K562 (cell line): ENCODE results near the gene TIGD4. TPM values are rescaled to one million over a fixed set of nuclear protein-coding genes. Genes with fewer than 3 reads are reported as not detected.

Experiments
- ATAC-seq: fragments of 200-7000 bp; cut with Tn5 transposase; 3 replicates; pipeline ENCODE4 v1.9.1; 2020; ENCODE audit warnings: moderate library complexity
- BruUV-seq: library from RNA; stranded (reverse); fragments of 400-500 nt; replicated peaks from 2 replicates; lab custom pipeline; 2021; lab: Mats Ljungman, UMichigan
- CTCF ChIA-PET: fragments of 300-600 bp; formaldehyde crosslinking; extraction: SDS; loops from one replicate; lab custom pipeline; 2021; ENCODE audit warnings: low intra/inter-chr PET ratio; lab: Yijun Ruan, JAX
- POLR2A ChIA-PET: fragments of 300-600, 350-650 bp; sonication (Branson Sonifier 250); formaldehyde crosslinking; extraction: SDS; loops from one replicate; lab custom pipeline; 2021; ENCODE audit warnings: antibody characterized with exemption, inconsistent platforms; lab: Yijun Ruan, JAX
- DNase-seq, 4 experiments: peaks; one replicate each; pipeline versions ENCODE4 v3.0.0 to v3.0.0-alpha.2; 2011 to 2018; ENCODE audit warnings: low spot score in 3 of 4, mixed read lengths in 3 of 4; ENCODE audit errors: extremely low read depth in 1 of 4
- FAIRE-seq: peaks from 2 replicates; lab custom pipeline; 2011; peaks lifted over from hg19 to GRCh38; lab: Jason Lieb, UNC
- H2AFZ ChIP-seq: 2 replicates; pipeline ENCODE4 v1.6.0; 2011; ENCODE audit warnings: low read depth, low read length, control low read depth, inconsistent platforms
- H3K27ac ChIP-seq: fragments of 200-600 bp; 3 replicates; pipeline ENCODE4 v1.8.0; 2011; ENCODE audit warnings: low read depth, mild to moderate bottlenecking, control low read depth, inconsistent platforms, low read length, moderate library complexity, mixed read lengths; ENCODE audit errors: extremely low read depth
- H3K27me3 ChIP-seq, 2 experiments: fragments of 300-600 bp in 1 of 2; 2 replicates in 1 of 2; 3 replicates in 1 of 2; pipeline versions ENCODE4 v1.6.0 to v1.8.0; 2011; ENCODE audit warnings: inconsistent platforms in 2 of 2, low read length in 2 of 2, mild to moderate bottlenecking in 1 of 2, mixed read lengths in 1 of 2, moderate library complexity in 1 of 2; ENCODE audit not compliant: control insufficient read depth in 2 of 2, insufficient read depth in 2 of 2
- H3K36me3 ChIP-seq: fragments of 300-600 bp; 3 replicates; pipeline ENCODE4 v1.8.0; 2011; ENCODE audit warnings: mild to moderate bottlenecking, low read length, inconsistent platforms; ENCODE audit not compliant: control insufficient read depth, insufficient read depth
- H3K4me1 ChIP-seq, 2 experiments: fragments of 200-600 bp in 1 of 2; replicated peaks in 1 of 2; 2 replicates in 1 of 2; 3 replicates in 1 of 2; pipeline versions ENCODE4 v1.5.1 to v1.8.0; 2011; ENCODE audit warnings: inconsistent platforms in 2 of 2, low read length in 2 of 2, mild to moderate bottlenecking in 1 of 2, mixed read lengths in 1 of 2, moderate library complexity in 1 of 2; ENCODE audit not compliant: control insufficient read depth in 2 of 2, insufficient read depth in 2 of 2
- H3K4me2 ChIP-seq: 2 replicates; pipeline ENCODE4 v1.6.1; 2011; ENCODE audit warnings: low read length, control low read depth, inconsistent platforms, mixed read lengths; ENCODE audit not compliant: insufficient read depth
- H3K4me3 ChIP-seq: fragments of 200-600 bp; sonication (generic), shearing (Covaris generic); 2 replicates; pipeline ENCODE4 v1.5.1; 2016; ENCODE audit warnings: control low read depth, inconsistent platforms
- H3K79me2 ChIP-seq: fragments of 200-600 bp; 3 replicates; pipeline ENCODE4 v1.8.0; 2011; ENCODE audit warnings: low read length, inconsistent platforms; ENCODE audit not compliant: control insufficient read depth, insufficient read depth
- H3K9ac ChIP-seq, 2 experiments: 2 replicates each; pipeline versions ENCODE4 v1.6.0 to v1.6.1; 2011; ENCODE audit warnings: low read depth in 2 of 2, low read length in 2 of 2, control low read depth in 1 of 2, inconsistent platforms in 1 of 2, mild to moderate bottlenecking in 1 of 2, mixed read lengths in 1 of 2; ENCODE audit not compliant: insufficient read depth in 1 of 2
- H3K9me1 ChIP-seq: one replicate; pipeline ENCODE4 v1.6.0; 2011; ENCODE audit warnings: inconsistent platforms, mild to moderate bottlenecking, low read length, moderate library complexity; ENCODE audit not compliant: control insufficient read depth, insufficient read depth
- H3K9me3 ChIP-seq: replicated peaks from 2 replicates; pipeline ENCODE4 v1.5.1; 2011; ENCODE audit warnings: low read depth, low read length, inconsistent platforms; ENCODE audit not compliant: control insufficient read depth, insufficient read depth
- H4K20me1 ChIP-seq: replicated peaks from 2 replicates; pipeline ENCODE4 v1.6.1; 2011; ENCODE audit warnings: low read length, inconsistent platforms, mixed read lengths; ENCODE audit not compliant: control insufficient read depth, insufficient read depth
- FOXP1 ChIP-seq: sonication (generic); formaldehyde crosslinking; IDR thresholded peaks from 2 replicates; pipeline ENCODE4 v1.8.0; 2022; ENCODE audit warnings: mild to moderate bottlenecking, missing genetic modification reagents
- LARP7 ChIP-seq: fragments of 450-650 bp; IDR thresholded peaks from 2 replicates; pipeline ENCODE4 v1.6.1; 2016
- SP2 ChIP-seq: IDR thresholded peaks from 2 replicates; pipeline ENCODE4 v1.6.1; 2011; ENCODE audit warnings: mild to moderate bottlenecking, low read depth, low read length, moderate library complexity; ENCODE audit not compliant: poor library complexity, severe bottlenecking; ENCODE audit errors: extremely low read depth
- TRIM25 ChIP-seq: fragments of 450-650 bp; IDR thresholded peaks from 2 replicates; pipeline ENCODE4 v1.7.0; 2016; ENCODE audit warnings: borderline replicate concordance
- ZNF133 ChIP-seq: fragments of 250-450 bp; sonication (Bioruptor Pico); IDR thresholded peaks from 2 replicates; pipeline ENCODE4 v1.4.0; 2020; ENCODE audit warnings: mild to moderate bottlenecking
- WGBS: fragments of 100-300 bp; shearing (Covaris generic); methylation state at CpG from one replicate; pipeline ENCODE4 v1.1.6; 2016; ENCODE audit warnings: low coverage, mixed read lengths; ENCODE audit not compliant: insufficient coverage; ENCODE audit errors: missing lambda C conversion rate; 5-methylcytosine and 5-hydroxymethylcytosine counted together
- in situ Hi-C: fragments of 300-500 bp; cut with MboI; formaldehyde crosslinking; loops from 4 replicates; pipeline ENCODE4 v1.15.0; 2018; ENCODE audit warnings: inconsistent platforms, mixed read lengths
- intact Hi-C: fragments of 100-400 bp; cut with micrococcal nuclease; formaldehyde crosslinking; loops from 2 replicates; pipeline ENCODE4 v1.14.2; 2022
- polyA plus RNA-seq, 8 experiments: library from polyadenylated mRNA; depleted of rRNA in 4 of 8; stranded (reverse) in 5 of 8; unstranded in 3 of 8; fragments of >200 nt; fragmentation: Nextera tagmentation in 2 of 8; fragmentation: Illumina TruSeq in 1 of 8; extraction: Ambion mirVana in 2 of 8; extraction: Trizol in 1 of 8; gene quantifications; 2 replicates each; pipeline versions ENCODE4 v1.2.1 to v1.2.3, GENCODE V29; 2011 to 2014; ENCODE audit warnings: inconsistent platforms in 1 of 8, missing spikeins in 1 of 8
- total RNA-seq, 7 experiments: library from RNA; depleted of rRNA in 6 of 7; stranded (reverse); fragments of >200 nt in 6 of 7; fragmentation: Illumina TruSeq in 2 of 7; extraction: Trizol in 2 of 7; gene quantifications; 2 replicates each; pipeline versions ENCODE4 v1.2.1 to v1.2.3, GENCODE V29; 2011 to 2021; ENCODE audit warnings: low replicate concordance in 1 of 7

TIGD4 gene
- total and polyA plus RNA-seq, 9 of the 15 experiments (the other 6 are each of a cell fraction or from before 2014, with no cell fraction given): 0.07 to 0.28 (median 0.18) TPM

- ChIA-PET POLR2A (no interaction called here), CTCF (interaction anchor here (1.1 to 1.7 kb wide), 4 partner anchors 153 to 282 kb away, joined by 3 to 9 read pairs (median 6); no protein-coding TSS in a partner anchor)
- TF ChIP-seq ZNF133 (no peak), SP2 (no peak), FOXP1 (CRISPR knock-in tag) (no peak), TRIM25 (no peak), LARP7 (no peak)
- Histone ChIP-seq H3K36me3 (no peaks in the 10 kb centered on the region), H3K9me3 (no peaks in the 10 kb centered on the region), H3K27ac (no peak overlapping the region), H3K79me2 (no peaks in the 10 kb centered on the region), H4K20me1 (no peaks in the 10 kb centered on the region), H3K9me1 (no peaks in the 10 kb centered on the region), H3K4me1 (no peaks in the 10 kb centered on the region), H3K4me2 (no peak overlapping the region), H3K4me3 (no peak overlapping the region), H3K27me3 (peaks cover 5 to 15% of the 10 kb centered on the region in 2 experiments; a peak in 3 of 5 replicates), H3K9ac (no peak overlapping the region), H2AFZ (no peak overlapping the region)
- 3% methylated on average over 3 of the region's 3 CpGs for WGBS
- intact Hi-C loops (loop anchor here (5.0 kb wide), 4 partner anchors 94 to 329 kb away; no protein-coding TSS in a partner anchor), in situ Hi-C loops (no loop called here)
- ATAC-seq: no peak
- FAIRE-seq: no peak
- BruUV-seq: no TSS peak
- no peak for DNase-seq
Measured at GRCh38 chr4:152735906-152736305, 43.6 kb downstream of the TIGD4 start.
